Activated CD8-positive, alpha-beta memory T cell treated with anti-CD3 and anti-CD28 coated beads, Interleukin-2, amount 10 ng/mL, durations not matched to agents 7 days and 5 days (primary cell): ENCODE data around the gene HMGB3. TPM values are rescaled to one million over a fixed set of nuclear protein-coding genes. Genes with fewer than 3 reads are reported as not detected.
A peak's percentile ranks its signal among the peaks of the same experiment; 100 is the strongest.

ENCODE experiments used
- ATAC-seq: fragments of 150-1000 bp; cut with Tn5 transposase; one replicate; pipeline ENCODE4 v1.10.0; 2021; ENCODE audit warnings: moderate library complexity
- CTCF ChIA-PET: fragments of 350-600 bp; sonication (Branson Sonifier 250); formaldehyde crosslinking; loops from one replicate; lab custom pipeline; 2021; ENCODE audit warnings: antibody characterized with exemption; lab: Charles Lee
- DNase-seq: peaks from one replicate; pipeline ENCODE4 v3.0.0-alpha.2; 2020
- H3K27ac Mint-ChIP-seq: one replicate; pipeline ENCODE4 v1.8.0; 2021; ENCODE audit warnings: mild to moderate bottlenecking, mixed read lengths
- H3K27me3 Mint-ChIP-seq: one replicate; pipeline ENCODE4 v1.8.0; 2021; ENCODE audit warnings: mixed read lengths
- H3K36me3 Mint-ChIP-seq: one replicate; pipeline ENCODE4 v1.8.0; 2021; ENCODE audit warnings: mild to moderate bottlenecking, mixed read lengths
- H3K4me1 Mint-ChIP-seq: one replicate; pipeline ENCODE4 v1.8.0; 2021; ENCODE audit warnings: mixed read lengths
- H3K4me3 Mint-ChIP-seq: one replicate; pipeline ENCODE4 v1.8.0; 2021; ENCODE audit warnings: mild to moderate bottlenecking, moderate library complexity, mixed read lengths
- H3K9me3 Mint-ChIP-seq: one replicate; pipeline ENCODE4 v1.8.0; 2022; ENCODE audit warnings: low read depth, mixed read lengths
- total RNA-seq, 2 experiments: library from RNA; stranded (reverse); gene quantifications; one replicate each; pipeline ENCODE4 v1.2.3, GENCODE V29; 2021

HMGB3 gene
- total RNA-seq = 10 to 100 TPM; 32.3 to 47.3 TPM

- Mint-ChIP-seq H3K27ac (no peak within 1 kb of the TSS), H3K4me1 (peaks cover 12% of the 10 kb centered on the region), H3K27me3 (peaks cover 11% of the 10 kb centered on the region), H3K9me3 (no peaks in the 10 kb centered on the region), H3K4me3 (peak within 1 kb of the TSS; percentile 64), H3K36me3 (peaks cover 6% of the 10 kb centered on the region)
- DNase-seq = peak; percentile 93
- ATAC-seq = peak; percentile 99
- CTCF ChIA-PET = no interaction called here
These were observed at the start of gene HMGB3 for GRCh38 chrX:150982788-150983520. TSS of gene HMGB3 (plus strand) at chrX:150983335. CDS start at chrX:150985600, 2,265 bp downstream.

GRCh38 chrX:150933945-150934350 is 49.2 kb upstream of the HMGB3 start:
- no peaks in the 10 kb centered on the region for H3K9me3 Mint-ChIP-seq
- DNase-seq = no peak
- peaks cover 5% of the 10 kb centered on the region for H3K27me3 Mint-ChIP-seq
- no peak overlapping the region for H3K27ac Mint-ChIP-seq
- CTCF ChIA-PET = no interaction called here
- H3K4me1 Mint-ChIP-seq = no peaks in the 10 kb centered on the region
- ATAC-seq = no peak
- no peaks in the 10 kb centered on the region for H3K36me3 Mint-ChIP-seq
- no peak overlapping the region for H3K4me3 Mint-ChIP-seq

- DNase-seq = no peak
- no peak overlapping the region for H3K27ac Mint-ChIP-seq
- H3K4me3 Mint-ChIP-seq = no peak overlapping the region
- CTCF ChIA-PET = no interaction called here
- no peaks in the 10 kb centered on the region for H3K9me3 Mint-ChIP-seq
- no peak for ATAC-seq
- H3K4me1 Mint-ChIP-seq = no peaks in the 10 kb centered on the region
- H3K27me3 Mint-ChIP-seq = peaks cover 5% of the 10 kb centered on the region
- no peaks in the 10 kb centered on the region for H3K36me3 Mint-ChIP-seq
These were observed 48.7 kb upstream of the HMGB3 start for GRCh38 chrX:150934453-150934852.

- H3K27me3 Mint-ChIP-seq = peaks cover 5% of the 10 kb centered on the region
- DNase-seq (no peak), ATAC-seq (no peak)
- CTCF ChIA-PET = no interaction called here
- no peaks in the 10 kb centered on the region for H3K36me3 Mint-ChIP-seq
- H3K27ac Mint-ChIP-seq = no peak overlapping the region
- no peaks in the 10 kb centered on the region for H3K9me3 Mint-ChIP-seq
- no peaks in the 10 kb centered on the region for H3K4me1 Mint-ChIP-seq
- H3K4me3 Mint-ChIP-seq = no peak overlapping the region
These were observed 47.7 kb upstream of the HMGB3 start for GRCh38 chrX:150935467-150935866.

GRCh38 chrX:150936556-150936955 is 46.6 kb upstream of the HMGB3 start:
- Mint-ChIP-seq H3K36me3 (no peaks in the 10 kb centered on the region), H3K4me1 (no peaks in the 10 kb centered on the region), H3K9me3 (no peaks in the 10 kb centered on the region), H3K4me3 (no peak overlapping the region), H3K27me3 (peaks cover 5% of the 10 kb centered on the region), H3K27ac (no peak overlapping the region)
- DNase-seq (no peak), ATAC-seq (no peak)
- CTCF ChIA-PET = interaction anchor here (0.5 kb wide), 1 partner anchor 21 kb away, joined by 3 read pairs; no protein-coding TSS in a partner anchor

GRCh38 chrX:150940844-150941495 is 42.2 kb upstream of the HMGB3 start:
- ATAC-seq = no peak
- no peaks in the 10 kb centered on the region for H3K4me1 Mint-ChIP-seq
- CTCF ChIA-PET = no interaction called here

GRCh38 chrX:150941580-150941979 is 41.6 kb upstream of the HMGB3 start:
- DNase-seq (no peak), ATAC-seq (no peak)
- H3K36me3 Mint-ChIP-seq = no peaks in the 10 kb centered on the region
- no peaks in the 10 kb centered on the region for H3K4me1 Mint-ChIP-seq
- no peak overlapping the region for H3K4me3 Mint-ChIP-seq
- no peaks in the 10 kb centered on the region for H3K9me3 Mint-ChIP-seq
- H3K27ac Mint-ChIP-seq = no peak overlapping the region
- CTCF ChIA-PET = no interaction called here
- H3K27me3 Mint-ChIP-seq = no peaks in the 10 kb centered on the region

More at GRCh38 chrX:150940844-150941495, 42.2 kb upstream of the HMGB3 start:
- no peak overlapping the region for H3K4me3 Mint-ChIP-seq
- H3K27me3 Mint-ChIP-seq = no peaks in the 10 kb centered on the region
- no peaks in the 10 kb centered on the region for H3K36me3 Mint-ChIP-seq
- no peaks in the 10 kb centered on the region for H3K9me3 Mint-ChIP-seq
- no peak for DNase-seq
- H3K27ac Mint-ChIP-seq = no peak overlapping the region

- H3K27ac Mint-ChIP-seq = no peak overlapping the region
- CTCF ChIA-PET = no interaction called here
- peaks cover 3% of the 10 kb centered on the region for H3K27me3 Mint-ChIP-seq
- H3K4me1 Mint-ChIP-seq = no peaks in the 10 kb centered on the region
- H3K36me3 Mint-ChIP-seq = no peaks in the 10 kb centered on the region
- no peaks in the 10 kb centered on the region for H3K9me3 Mint-ChIP-seq
- no peak overlapping the region for H3K4me3 Mint-ChIP-seq
- DNase-seq (no peak), ATAC-seq (no peak)
These were observed 40.1 kb upstream of the HMGB3 start for GRCh38 chrX:150942942-150943594.

GRCh38 chrX:150944233-150944632 is 38.9 kb upstream of the HMGB3 start:
- DNase-seq (no peak), ATAC-seq (no peak)
- Mint-ChIP-seq H3K27ac (no peak overlapping the region), H3K36me3 (no peaks in the 10 kb centered on the region), H3K9me3 (no peaks in the 10 kb centered on the region), H3K4me1 (no peaks in the 10 kb centered on the region), H3K27me3 (peaks cover 3% of the 10 kb centered on the region), H3K4me3 (no peak overlapping the region)
- CTCF ChIA-PET = no interaction called here

GRCh38 chrX:150954951-150955350 is 28.2 kb upstream of the HMGB3 start:
- Mint-ChIP-seq H3K9me3 (no peaks in the 10 kb centered on the region), H3K27ac (no peak overlapping the region), H3K4me1 (no peaks in the 10 kb centered on the region), H3K36me3 (no peaks in the 10 kb centered on the region), H3K4me3 (no peak overlapping the region), H3K27me3 (peaks cover 4% of the 10 kb centered on the region)
- DNase-seq = no peak
- ATAC-seq = no peak
- CTCF ChIA-PET = no interaction called here

GRCh38 chrX:150955590-150955989 is 27.5 kb upstream of the HMGB3 start:
- Mint-ChIP-seq H3K9me3 (no peaks in the 10 kb centered on the region), H3K36me3 (no peaks in the 10 kb centered on the region), H3K27me3 (peaks cover 4% of the 10 kb centered on the region), H3K4me1 (no peaks in the 10 kb centered on the region), H3K4me3 (no peak overlapping the region), H3K27ac (no peak overlapping the region)
- CTCF ChIA-PET = no interaction called here
- no peak for DNase-seq
- no peak for ATAC-seq

- peaks cover 4% of the 10 kb centered on the region for H3K27me3 Mint-ChIP-seq
- no peaks in the 10 kb centered on the region for H3K4me1 Mint-ChIP-seq
- H3K9me3 Mint-ChIP-seq = no peaks in the 10 kb centered on the region
- no peak overlapping the region for H3K27ac Mint-ChIP-seq
- no peaks in the 10 kb centered on the region for H3K36me3 Mint-ChIP-seq
- DNase-seq (no peak), ATAC-seq (no peak)
- H3K4me3 Mint-ChIP-seq = no peak overlapping the region
- CTCF ChIA-PET = no interaction called here
These were observed 25.0 kb upstream of the HMGB3 start for GRCh38 chrX:150958177-150958576.

- Mint-ChIP-seq H3K27me3 (no peaks in the 10 kb centered on the region), H3K9me3 (no peaks in the 10 kb centered on the region), H3K4me3 (no peak overlapping the region), H3K4me1 (no peaks in the 10 kb centered on the region), H3K36me3 (no peaks in the 10 kb centered on the region), H3K27ac (no peak overlapping the region)
- DNase-seq = no peak
- CTCF ChIA-PET = no interaction called here
- ATAC-seq = no peak
These were observed 23.6 kb upstream of the HMGB3 start for GRCh38 chrX:150959557-150959956.

GRCh38 chrX:150961631-150962030 is 21.5 kb upstream of the HMGB3 start:
- ATAC-seq (no peak), DNase-seq (no peak)
- CTCF ChIA-PET = no interaction called here
- no peaks in the 10 kb centered on the region for H3K36me3 Mint-ChIP-seq
- no peaks in the 10 kb centered on the region for H3K4me1 Mint-ChIP-seq
- H3K9me3 Mint-ChIP-seq = no peaks in the 10 kb centered on the region
- peaks cover 2% of the 10 kb centered on the region for H3K27me3 Mint-ChIP-seq
- H3K27ac Mint-ChIP-seq = no peak overlapping the region
- no peak overlapping the region for H3K4me3 Mint-ChIP-seq
